Spleen (tissue), 11 donors: ENCODE data around the gene IL1R2. TPM values are rescaled to one million over a fixed set of nuclear protein-coding genes. Genes with fewer than 3 reads are reported as not detected.

Experiments
- DNase-seq: peaks from one replicate; pipeline ENCODE4 v3.0.0-alpha.2; 2020
- H3K27ac ChIP-seq, 8 donors: fragments of 200-600 bp; sonication (generic) in 7 of 8; 1 replicate in 4 of 8; 2 replicates in 4 of 8; pipeline versions ENCODE4 v1.5.0 to v1.8.0; 2016 to 2021; ENCODE audit warnings: inconsistent platforms in 4 of 8, mild to moderate bottlenecking in 4 of 8, moderate library complexity in 1 of 8
- H3K27me3 ChIP-seq, 7 donors: fragments of 200-600 bp; sonication (generic) in 6 of 7; replicated peaks in 1 of 7; 1 replicate in 4 of 7; 2 replicates in 3 of 7; pipeline versions ENCODE4 v1.5.0 to v1.8.0; 2016 to 2021; ENCODE audit warnings: inconsistent platforms in 3 of 7, mild to moderate bottlenecking in 1 of 7
- H3K36me3 ChIP-seq, 6 donors: fragments of 200-600 bp; sonication (generic) in 5 of 6; 1 replicate in 4 of 6; 2 replicates in 2 of 6; pipeline versions ENCODE4 v1.5.0 to v1.8.0; 2016 to 2021; ENCODE audit warnings: inconsistent platforms in 2 of 6
- H3K4me1 ChIP-seq, 6 donors: fragments of 200-600 bp; sonication (generic) in 5 of 6; 1 replicate in 3 of 6; 2 replicates in 3 of 6; pipeline versions ENCODE4 v1.5.0 to v1.8.0; 2016 to 2021; ENCODE audit warnings: inconsistent platforms in 3 of 6
- H3K4me3 ChIP-seq, 8 donors: fragments of 200-600 bp; sonication (generic) in 7 of 8; 1 replicate in 4 of 8; 2 replicates in 4 of 8; pipeline versions ENCODE4 v1.5.0 to v1.8.0; 2016 to 2021; ENCODE audit warnings: inconsistent platforms in 4 of 8, mild to moderate bottlenecking in 4 of 8, moderate library complexity in 2 of 8
- H3K9me3 ChIP-seq, 8 donors: fragments of 200-600 bp; sonication (generic) in 7 of 8; 1 replicate in 4 of 8; 2 replicates in 4 of 8; pipeline versions ENCODE4 v1.5.0 to v1.8.0; 2016 to 2021; ENCODE audit warnings: inconsistent platforms in 4 of 8
- POLR2A ChIP-seq, 3 donors: fragments of 450-650 bp; IDR thresholded peaks; one replicate each; pipeline ENCODE4 v1.5.1; 2017; ENCODE audit warnings: antibody characterized with exemption in 3 of 3, mild to moderate bottlenecking in 1 of 3
- POLR2AphosphoS5 ChIP-seq, 3 donors: sonication (generic); formaldehyde crosslinking; IDR thresholded peaks; one replicate each; pipeline ENCODE4 v1.5.1; 2017; ENCODE audit warnings: antibody characterized with exemption in 3 of 3
- WGBS, 5 donors: extraction: QIAGEN DNeasy Blood & Tissue Kit in 3 of 5; methylation state at CpG; one replicate each; pipeline versions ENCODE4 v1.1.5 to v1.1.7; 2013 to 2018; 5-methylcytosine and 5-hydroxymethylcytosine counted together
- intact Hi-C: fragments of 100-400 bp; cut with DNase I; formaldehyde crosslinking; loops from one replicate; pipeline ENCODE4 v1.15.0; 2023; ENCODE audit warnings: low total_unique reads
- polyA plus RNA-seq, 3 donors: library from polyadenylated mRNA; stranded (reverse); fragments of 200-250 nt; gene quantifications; one replicate each; pipeline ENCODE4 v1.2.1, GENCODE V29; 2013
- total RNA-seq, 7 donors: library from RNA; depleted of rRNA in 3 of 7; stranded (reverse); fragments of >200 nt in 3 of 7; fragmentation: NEBNext Ultra II Directional in 4 of 7; extraction: Animal tissue kit (Norgen Biotek cat#: 25700) in 4 of 7; gene quantifications; one replicate each; pipeline versions ENCODE4 v1.1.0 to v1.2.1, GENCODE V29; 2016 to 2021
- TF ChIP-seq, protein P1 (sequence below), 11 experiments: fragments of 200-600 bp in 7 of 11; fragments of 450-650 bp in 4 of 11; sonication (generic) in 4 of 11; IDR thresholded peaks in 8 of 11; conservative IDR thresholded peaks in 3 of 11; 1 replicate in 7 of 11; 2 replicates in 4 of 11; pipeline versions ENCODE4 v1.4.0 to v1.8.0; 2016 to 2021; ENCODE audit warnings: antibody characterized with exemption in 11 of 11, inconsistent platforms in 4 of 11, mild to moderate bottlenecking in 1 of 11
- donor health status: healthy with polysubstance abuse.
- donor health status: DM: no; HTN: no; CAD: no; lungs with moderate emphysema.
- donor health status: DM: no; HTN: no; CAD: no.
- donor health status: Bipolar disorder and iron deficiency.
- donor health status: healthy.
- donor health status: DM: no; HTN: no; CAD: no.
- donor health status: DM: yes; HTN: yes; CAD: no.

The IL1R2 gene
- total and polyA plus RNA-seq, 10 donors: 20.1 to 607 (median 116) TPM

GRCh38 chr2:101967826-101968513 is 23.8 kb upstream of the IL1R2 start:
- peaks cover 0 to 16% (median 0%) of the 10 kb centered on the region in 8 donors for H3K9me3 ChIP-seq
- WGBS, 5 donors: 82 to 93% (median 86%) methylated on average over 7 of the region's 7 CpGs
- no peak overlapping the region for H3K4me3 ChIP-seq
- peak overlapping the region in 3 of 8 donors; percentile 48 to 72 (median 53) for H3K27ac ChIP-seq
- peaks cover 0 to 40% (median 3%) of the 10 kb centered on the region in 6 donors for H3K4me1 ChIP-seq
- intact Hi-C loops: no loop called here
- no peak for DNase-seq
- H3K27me3 ChIP-seq: no peaks in the 10 kb centered on the region
- H3K36me3 ChIP-seq: no peaks in the 10 kb centered on the region
- TF ChIP-seq, protein P1, sequence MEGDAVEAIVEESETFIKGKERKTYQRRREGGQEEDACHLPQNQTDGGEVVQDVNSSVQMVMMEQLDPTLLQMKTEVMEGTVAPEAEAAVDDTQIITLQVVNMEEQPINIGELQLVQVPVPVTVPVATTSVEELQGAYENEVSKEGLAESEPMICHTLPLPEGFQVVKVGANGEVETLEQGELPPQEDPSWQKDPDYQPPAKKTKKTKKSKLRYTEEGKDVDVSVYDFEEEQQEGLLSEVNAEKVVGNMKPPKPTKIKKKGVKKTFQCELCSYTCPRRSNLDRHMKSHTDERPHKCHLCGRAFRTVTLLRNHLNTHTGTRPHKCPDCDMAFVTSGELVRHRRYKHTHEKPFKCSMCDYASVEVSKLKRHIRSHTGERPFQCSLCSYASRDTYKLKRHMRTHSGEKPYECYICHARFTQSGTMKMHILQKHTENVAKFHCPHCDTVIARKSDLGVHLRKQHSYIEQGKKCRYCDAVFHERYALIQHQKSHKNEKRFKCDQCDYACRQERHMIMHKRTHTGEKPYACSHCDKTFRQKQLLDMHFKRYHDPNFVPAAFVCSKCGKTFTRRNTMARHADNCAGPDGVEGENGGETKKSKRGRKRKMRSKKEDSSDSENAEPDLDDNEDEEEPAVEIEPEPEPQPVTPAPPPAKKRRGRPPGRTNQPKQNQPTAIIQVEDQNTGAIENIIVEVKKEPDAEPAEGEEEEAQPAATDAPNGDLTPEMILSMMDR (IDR thresholded peaks at IDR 0.05 in 8 of 11, conservative IDR thresholded peaks at IDR 0.05 in 3 of 11): no peak
- no peak for TF ChIP-seq POLR2A (IDR thresholded peaks at IDR 0.05)
- TF ChIP-seq POLR2AphosphoS5 (IDR thresholded peaks at IDR 0.05): no peak

GRCh38 chr2:101969723-101970122 is 22.0 kb upstream of the IL1R2 start:
- Histone ChIP-seq H3K4me1 (peaks cover 0 to 36% (median 3%) of the 10 kb centered on the region in 6 donors), H3K27me3 (no peaks in the 10 kb centered on the region), H3K4me3 (no peak overlapping the region), H3K9me3 (peaks cover 0 to 16% (median 0%) of the 10 kb centered on the region in 8 donors), H3K27ac (no peak overlapping the region), H3K36me3 (no peaks in the 10 kb centered on the region)
- no peak for DNase-seq
- no peak for TF ChIP-seq POLR2A (IDR thresholded peaks at IDR 0.05)
- TF ChIP-seq, protein P1 (IDR thresholded peaks at IDR 0.05 in 8 of 11, conservative IDR thresholded peaks at IDR 0.05 in 3 of 11): no peak
- TF ChIP-seq POLR2AphosphoS5 (IDR thresholded peaks at IDR 0.05): no peak
- intact Hi-C loops: no loop called here
- 79 to 88% (median 82%) methylated on average over 3 of the region's 3 CpGs for WGBS, 5 donors

GRCh38 chr2:101970901-101971300 is 20.9 kb upstream of the IL1R2 start:
- WGBS, 5 donors: 71 to 91% (median 83%) methylated on average over 1 of the region's 1 CpG
- Histone ChIP-seq H3K4me1 (peaks cover 0 to 36% (median 3%) of the 10 kb centered on the region in 6 donors), H3K27ac (peak overlapping the region in 1 of 8 donors; percentile 83), H3K9me3 (peaks cover 0 to 16% (median 0%) of the 10 kb centered on the region in 8 donors), H3K4me3 (no peak overlapping the region), H3K27me3 (no peaks in the 10 kb centered on the region), H3K36me3 (no peaks in the 10 kb centered on the region)
- no peak for TF ChIP-seq POLR2AphosphoS5 (IDR thresholded peaks at IDR 0.05)
- TF ChIP-seq, protein P1 (IDR thresholded peaks at IDR 0.05 in 8 of 11, conservative IDR thresholded peaks at IDR 0.05 in 3 of 11): no peak
- TF ChIP-seq POLR2A (IDR thresholded peaks at IDR 0.05): no peak
- DNase-seq: no peak
- intact Hi-C loops: no loop called here

DNA sequence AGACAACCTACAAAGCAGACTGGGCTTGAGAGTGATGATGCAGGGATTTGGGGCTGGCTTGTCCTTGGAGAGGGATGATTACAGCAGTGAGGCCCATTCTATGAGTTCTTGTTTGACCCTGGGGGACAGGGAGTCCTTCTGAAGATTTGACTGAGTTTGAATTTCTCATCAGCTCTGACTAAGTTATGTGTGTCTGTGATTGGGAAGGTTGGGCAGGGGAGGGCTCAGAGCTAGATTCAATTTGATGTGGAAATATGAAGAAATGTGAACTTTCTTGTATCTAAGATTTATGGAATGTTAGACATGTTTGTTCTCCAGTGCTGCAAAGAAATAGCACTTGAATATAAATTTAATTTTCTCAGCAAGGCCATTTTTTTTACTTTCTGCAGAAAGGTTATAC is 19.9 kb upstream of the IL1R2 start:
- DNase-seq: no peak
- H3K36me3 ChIP-seq: no peaks in the 10 kb centered on the region
- H3K4me1 ChIP-seq: peaks cover 0 to 36% (median 3%) of the 10 kb centered on the region in 6 donors
- peaks cover 0 to 16% (median 0%) of the 10 kb centered on the region in 8 donors for H3K9me3 ChIP-seq
- no peaks in the 10 kb centered on the region for H3K27me3 ChIP-seq
- TF ChIP-seq, protein P1 (IDR thresholded peaks at IDR 0.05 in 8 of 11, conservative IDR thresholded peaks at IDR 0.05 in 3 of 11): no peak
- no peak for TF ChIP-seq POLR2AphosphoS5 (IDR thresholded peaks at IDR 0.05)
- TF ChIP-seq POLR2A (IDR thresholded peaks at IDR 0.05): no peak
- intact Hi-C loops: no loop called here
- no peak overlapping the region for H3K4me3 ChIP-seq
- H3K27ac ChIP-seq: peak overlapping the region in 4 of 8 donors; percentile 59 to 83 (median 78)
